Measurements from ENCODE around the gene ATP13A3. TPM values are rescaled to one million over a fixed set of nuclear protein-coding genes. Genes with fewer than 3 reads are reported as not detected.

The ATP13A3 gene
- total and polyA plus RNA-seq, 2 of the 4 experiments (the other 2 are of a cell fraction) = 48.1 to 154 TPM

DNA sequence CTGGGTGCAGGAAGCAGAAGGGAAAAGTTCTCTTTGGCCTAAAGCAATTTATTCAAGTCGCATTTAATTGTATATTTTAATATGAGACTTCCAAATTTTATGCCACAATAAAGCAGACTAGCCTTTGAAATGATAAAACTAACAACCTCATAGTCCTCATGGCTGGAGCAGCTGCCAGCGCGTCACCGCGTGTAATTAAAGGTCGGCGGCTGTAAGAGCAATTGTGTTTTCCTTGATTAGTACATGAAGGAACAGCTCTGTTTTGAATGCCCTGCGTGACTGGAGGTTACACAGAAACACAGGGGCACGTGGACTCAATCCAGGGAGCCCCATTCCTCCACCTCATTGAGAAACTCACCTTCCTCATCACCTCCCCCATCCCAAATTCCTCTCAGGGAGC lies 107.2 kb downstream of the ATP13A3 start:
- intact Hi-C loops (cut with micrococcal nuclease) = no loop called here
- H3K4ac ChIP-seq (ENCODE audit: low read depth, low read length) = no peak overlapping the region
- 0 out of 2 replicates have a peak, but pooled peaks cover 3% of the 10 kb centered on the region for H3K9me1 ChIP-seq (ENCODE audit: insufficient read depth, low read length)
- no peak overlapping the region for H3K27ac ChIP-seq (ENCODE audit: insufficient read depth, low read length)
- dilution Hi-C loops (cut with HindIII; ENCODE audit: low sequenced_read_pairs, unreplicated experiment) = no loop called here
- H2BK15ac ChIP-seq (ENCODE audit: low read depth, low read length) = no peak overlapping the region
- ATAC-seq (ENCODE audit: low read depth) (no peak), DNase-seq (no peak)
- no peaks in the 10 kb centered on the region for H3K4me1 ChIP-seq (ENCODE audit: control insufficient read depth, insufficient read depth, low read length)
- in situ Hi-C loops (cut with MboI; ENCODE audit: low sequenced_read_pairs) = no loop called here
- no peak overlapping the region for H3K9ac ChIP-seq (ENCODE audit: low read depth, low read length)
- H4K8ac ChIP-seq (ENCODE audit: low read depth in 2 of 2, low read length in 2 of 2) = no peak overlapping the region
- H3K79me1 ChIP-seq (ENCODE audit: low read depth in 1 of 2, low read length in 2 of 2) = no peaks in the 10 kb centered on the region
- H3K4me3 ChIP-seq (ENCODE audit: insufficient read depth, low read depth, low read length) = no peak overlapping the region
- H3K23ac ChIP-seq (ENCODE audit: low read depth, low read length) = no peak overlapping the region
- BruUV-seq (replicated peaks) = no TSS peak
- H2BK120ac ChIP-seq (ENCODE audit: low read depth, low read length) = no peak overlapping the region
- H4K5ac ChIP-seq (ENCODE audit: low read depth, low read length) = no peak overlapping the region
- H3K18ac ChIP-seq (ENCODE audit: low read depth, low read length) = no peak overlapping the region
- ChIA-PET CTCF (no interaction called here), POLR2A (ENCODE audit: unreplicated experiment) (no interaction called here)
- peaks cover 30% of the 10 kb centered on the region for H3K27me3 ChIP-seq (ENCODE audit: control insufficient read depth, insufficient read depth, low read length)
- H4K91ac ChIP-seq (ENCODE audit: insufficient read depth, low read depth, low read length) = no peak overlapping the region
- H3K36me3 ChIP-seq (ENCODE audit: control insufficient read depth, insufficient read depth, low read length) = no peaks in the 10 kb centered on the region
- H3K9me3 ChIP-seq (ENCODE audit: control insufficient read depth, insufficient read depth, low read length) = no peaks in the 10 kb centered on the region
- TF ChIP-seq MAFK (IDR thresholded peaks at IDR 0.05; ENCODE audit: low read depth, low read length) = no peak
- no peak for TF ChIP-seq BHLHE40 (IDR thresholded peaks at IDR 0.05; ENCODE audit: low read depth, low read length)
- H3K14ac ChIP-seq (replicated peaks; ENCODE audit: low read depth, low read length) = no peak overlapping the region
- no peak overlapping the region for H3K4me2 ChIP-seq (ENCODE audit: low read depth, low read length)
- no peak overlapping the region for H2AK5ac ChIP-seq (ENCODE audit: low read depth, low read length)
- no peak overlapping the region for H2BK5ac ChIP-seq (ENCODE audit: low read depth, low read length, poor library complexity, severe bottlenecking)
- no peak overlapping the region for H2BK20ac ChIP-seq (ENCODE audit: low read depth, low read length)
- no CpG with 5 or more reads among the region's 9 CpGs for WGBS, 2 experiments (ENCODE audit: extremely low coverage in 2 of 2, insufficient read length in 1 of 2)
- no peaks in the 10 kb centered on the region for H4K20me1 ChIP-seq (ENCODE audit: insufficient read depth, low read length)
- H3K56ac ChIP-seq (ENCODE audit: extremely low read depth, insufficient read depth, low read length) = no peak overlapping the region
- no peak overlapping the region for H2AFZ ChIP-seq (replicated peaks; ENCODE audit: low read length, poor library complexity)
- no peak overlapping the region for H2AK9ac ChIP-seq (replicated peaks; ENCODE audit: low read depth, low read length, poor library complexity)

All from IMR-90 (cell line).